Fibroblast of mammary gland (primary cell): ENCODE results near the gene MED10.

Experiments used
- DNase-seq: peaks from one replicate; pipeline ENCODE4 v3.0.0-alpha.2; 2010; ENCODE audit warnings: low read depth
- H3K4me3 ChIP-seq: 2 replicates; pipeline ENCODE4 v1.5.1; 2011; ENCODE audit warnings: low read depth, mild to moderate bottlenecking, low read length, moderate library complexity; ENCODE audit not compliant: control insufficient read depth
- CTCF ChIP-seq: conservative IDR thresholded peaks from 2 replicates; pipeline ENCODE4 v1.5.1; 2011; ENCODE audit warnings: low read depth, low read length, inconsistent platforms; ENCODE audit not compliant: control insufficient read depth, insufficient read depth

MED10 gene

GRCh38 chr5:6378766-6379103 lies 388 bp upstream of the MED10 start:
- peak overlapping the region; percentile 95 for H3K4me3 ChIP-seq
- TF ChIP-seq CTCF = no peak
- DNase-seq = no peak

DNA sequence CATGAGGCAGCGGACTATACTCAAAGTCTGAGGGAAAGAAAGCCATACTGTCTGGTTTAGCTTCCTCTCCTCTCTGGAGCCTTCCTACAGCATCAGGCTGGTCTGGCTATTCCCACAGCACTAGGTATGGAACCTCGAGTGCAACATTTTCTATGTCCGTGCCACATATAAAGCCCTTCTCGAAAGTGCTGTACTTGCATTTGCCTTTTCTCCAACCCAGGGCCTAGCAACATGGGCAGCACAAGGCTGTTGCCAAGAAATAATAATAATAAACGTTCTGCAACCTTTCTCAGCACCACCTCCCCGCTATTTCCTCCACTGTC lies 804 bp downstream of the MED10 start:
- peak; percentile 5 for DNase-seq
- TF ChIP-seq CTCF = no peak
- peak overlapping the region; percentile 95 for H3K4me3 ChIP-seq

DNA sequence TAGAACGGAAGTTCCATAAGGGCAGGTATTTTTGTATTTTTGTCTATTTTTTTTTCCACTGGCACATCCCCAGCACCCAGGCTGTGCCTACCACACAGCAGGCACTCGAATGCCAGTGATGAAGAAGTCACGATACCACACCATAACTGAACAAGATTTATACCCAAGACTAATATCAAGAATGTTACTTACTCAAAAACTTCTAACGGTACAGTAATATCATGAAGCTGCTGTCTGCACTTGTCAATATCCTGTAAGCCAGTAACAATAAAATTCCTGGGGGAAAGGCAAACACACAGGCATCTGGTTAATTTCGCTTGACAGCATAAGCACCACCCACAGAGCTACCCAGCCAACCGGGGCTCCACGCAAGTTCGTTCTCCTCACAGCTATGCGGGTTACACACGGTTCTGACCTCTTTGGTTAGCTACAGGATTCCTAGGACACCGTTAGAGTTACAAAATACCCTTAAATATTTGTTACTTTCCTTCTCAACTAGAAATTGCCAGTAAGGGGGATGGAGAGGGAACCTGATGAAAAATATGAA lies 1.3 kb downstream of the MED10 start:
- DNase-seq = peak; percentile 35
- peak overlapping the region; percentile 95 for H3K4me3 ChIP-seq
- TF ChIP-seq CTCF = no peak

- DNase-seq = no peak
- no peak for TF ChIP-seq CTCF
- no peak overlapping the region for H3K4me3 ChIP-seq
Observed at GRCh38 chr5:6373081-6373846, 5.1 kb downstream of the MED10 start.

- TF ChIP-seq CTCF = no peak
- no peak overlapping the region for H3K4me3 ChIP-seq
- no peak for DNase-seq
Observed at GRCh38 chr5:6372251-6373080, 5.9 kb downstream of the MED10 start.

GRCh38 chr5:6371079-6371810 lies 7.1 kb downstream of the MED10 start:
- DNase-seq = no peak
- no peak for TF ChIP-seq CTCF
- no peak overlapping the region for H3K4me3 ChIP-seq
